Stimulated activated CD4-positive, alpha-beta T cell treated with anti-CD3 and anti-CD28 coated beads, Interleukin-2, amount 100 ng/mL, for 48 hours (primary cell): Measurements from ENCODE around the gene SLC24A4.
"Not testable (repeated sequence)": the region's sequence is repeated elsewhere in the genome, so short reads cannot be mapped to it uniquely, and the experiment has no call there.

Experiments used
- DNase-seq, 2 donors: peaks; one replicate each; pipeline ENCODE4 v3.0.0-alpha.2; 2020

The SLC24A4 gene

DNA sequence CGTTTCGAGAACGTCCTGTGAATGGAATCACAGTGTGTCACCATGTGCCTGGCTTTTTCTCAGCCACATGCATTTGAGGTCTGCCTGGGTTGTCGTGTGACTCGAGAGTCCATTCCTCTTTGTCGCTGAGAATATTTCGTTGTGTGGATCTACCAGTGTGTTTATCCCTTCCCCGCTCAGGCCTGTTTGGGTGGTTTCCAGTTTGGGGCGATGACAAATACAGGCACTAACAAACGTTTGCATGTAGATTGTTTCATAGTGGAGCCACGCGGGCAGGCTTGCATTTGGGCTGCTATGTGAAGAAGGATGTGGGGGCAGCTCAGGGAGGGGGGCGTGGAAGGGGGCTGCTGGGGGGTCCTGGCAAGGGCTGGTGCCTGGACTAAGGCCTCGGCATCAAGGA is 204.8 kb downstream of the SLC24A4 start:
- DNase-seq, result no peak

DNA sequence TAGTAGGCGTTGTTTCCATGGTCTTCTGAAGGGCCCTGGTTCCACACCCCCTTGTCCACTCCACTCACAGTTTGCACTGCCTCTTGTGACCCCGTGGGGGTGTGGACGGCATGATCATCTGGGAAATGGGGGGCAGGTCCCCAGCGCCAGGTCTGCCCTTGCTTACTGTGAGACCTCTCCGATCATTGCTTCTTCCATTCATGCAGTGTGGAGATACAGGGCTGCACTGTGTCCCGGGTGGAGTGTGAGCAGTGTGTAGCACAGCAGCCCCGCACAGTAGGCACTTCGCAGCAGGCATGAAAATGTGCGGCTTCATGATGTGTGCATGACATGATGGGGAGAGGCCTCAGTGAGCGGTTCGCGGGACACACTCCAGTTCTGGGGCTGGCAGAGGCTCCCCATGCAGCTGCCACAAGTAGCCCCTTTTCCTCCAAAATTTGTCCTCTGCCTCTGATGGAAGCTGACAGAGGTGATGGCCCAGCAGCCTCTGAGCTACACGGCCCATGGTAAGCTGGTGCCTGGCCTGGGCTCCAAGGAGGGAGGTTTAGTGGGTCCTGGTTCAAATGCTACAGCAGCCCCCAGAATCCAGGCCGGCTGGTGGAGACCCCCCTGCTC is 205.6 kb downstream of the SLC24A4 start:
- DNase-seq, result no peak

DNA sequence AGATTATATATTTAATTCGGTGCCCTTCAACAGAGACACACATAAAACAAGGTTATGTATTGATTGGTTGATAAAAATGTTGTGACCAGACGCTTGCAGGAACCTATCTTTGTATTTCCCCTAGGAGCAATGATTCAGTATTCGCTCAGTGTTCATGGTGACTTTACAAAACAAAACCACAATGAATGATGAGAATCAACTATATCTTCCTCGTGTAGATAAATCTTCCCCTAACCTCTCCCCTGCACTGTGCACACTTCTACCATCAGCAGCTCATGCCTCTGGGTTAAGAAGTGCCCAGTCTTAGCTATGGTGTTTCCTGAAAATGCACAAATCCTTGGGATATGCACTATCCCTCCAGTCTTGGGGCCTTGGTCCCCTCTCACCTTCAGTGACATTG is 206.9 kb downstream of the SLC24A4 start:
- no peak for DNase-seq

DNA sequence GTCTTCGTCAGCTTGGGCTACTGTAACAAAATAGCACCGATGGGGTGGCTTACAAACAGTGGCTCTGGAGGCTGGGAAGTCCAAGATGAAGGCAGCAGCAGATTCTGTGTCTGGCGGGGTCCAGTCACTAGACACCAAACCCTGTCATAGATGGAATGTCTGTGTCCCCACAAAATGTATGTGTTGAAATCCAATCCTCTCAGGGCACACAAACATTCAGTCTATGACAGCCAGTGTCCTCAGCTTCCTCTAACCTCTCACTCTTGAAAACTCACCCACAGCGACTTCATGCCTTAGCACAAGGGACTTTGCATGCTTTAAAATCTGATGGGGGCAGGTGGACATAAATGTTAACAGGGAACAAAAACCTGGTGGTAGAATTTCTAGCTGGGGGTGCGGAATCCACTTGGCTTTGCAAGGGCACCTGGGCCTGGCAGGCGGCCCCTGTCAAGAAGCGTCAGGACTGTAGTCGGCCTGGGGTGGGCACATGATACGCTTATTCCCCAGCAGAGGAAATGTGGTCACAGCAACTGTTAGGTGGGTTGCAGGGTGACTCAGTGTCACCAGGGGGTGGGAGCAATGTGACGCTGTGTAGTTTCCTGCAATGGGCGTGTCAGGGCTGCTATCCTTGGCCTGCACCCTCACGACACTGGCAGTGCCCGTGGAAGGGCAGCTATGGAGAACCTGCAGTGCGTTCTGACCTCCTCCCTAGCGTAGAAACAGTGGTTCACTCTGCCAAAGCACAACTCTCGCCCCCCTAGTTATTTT is 208.3 kb downstream of the SLC24A4 start:
- DNase-seq, result no peak

DNA sequence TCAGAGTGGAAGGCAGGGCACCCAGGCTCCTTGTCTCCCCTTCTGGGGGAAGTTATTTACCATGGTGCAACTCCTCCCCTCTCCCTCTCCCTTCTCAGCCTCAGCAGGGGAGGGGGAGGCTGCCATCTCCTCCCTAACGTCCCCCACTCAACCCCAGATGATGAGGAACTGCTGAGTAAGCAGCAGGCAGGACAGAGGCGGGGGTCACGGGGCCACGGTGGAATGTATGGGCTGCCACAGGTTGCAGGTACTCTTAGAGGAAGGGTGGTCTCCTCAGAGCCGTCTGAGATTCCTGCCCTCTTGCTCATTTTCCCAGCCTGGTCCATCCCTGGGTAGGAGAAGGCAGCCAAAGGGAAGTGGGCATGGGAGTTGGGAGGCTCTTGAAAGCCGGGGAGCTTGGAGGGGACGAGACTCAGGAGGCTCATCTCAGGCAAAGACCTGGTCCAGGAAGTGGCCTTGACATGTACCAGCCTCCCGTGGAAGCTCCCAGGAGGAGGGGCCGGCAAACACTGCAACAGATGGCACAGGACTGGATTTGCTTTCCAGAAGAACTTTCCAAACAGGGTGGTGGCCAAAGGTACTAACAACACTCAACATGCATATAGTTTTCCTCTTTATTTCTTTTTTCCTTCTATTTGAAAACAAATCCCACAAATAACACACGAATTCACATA is 209.7 kb downstream of the SLC24A4 start:
- DNase-seq, result no peak

DNA sequence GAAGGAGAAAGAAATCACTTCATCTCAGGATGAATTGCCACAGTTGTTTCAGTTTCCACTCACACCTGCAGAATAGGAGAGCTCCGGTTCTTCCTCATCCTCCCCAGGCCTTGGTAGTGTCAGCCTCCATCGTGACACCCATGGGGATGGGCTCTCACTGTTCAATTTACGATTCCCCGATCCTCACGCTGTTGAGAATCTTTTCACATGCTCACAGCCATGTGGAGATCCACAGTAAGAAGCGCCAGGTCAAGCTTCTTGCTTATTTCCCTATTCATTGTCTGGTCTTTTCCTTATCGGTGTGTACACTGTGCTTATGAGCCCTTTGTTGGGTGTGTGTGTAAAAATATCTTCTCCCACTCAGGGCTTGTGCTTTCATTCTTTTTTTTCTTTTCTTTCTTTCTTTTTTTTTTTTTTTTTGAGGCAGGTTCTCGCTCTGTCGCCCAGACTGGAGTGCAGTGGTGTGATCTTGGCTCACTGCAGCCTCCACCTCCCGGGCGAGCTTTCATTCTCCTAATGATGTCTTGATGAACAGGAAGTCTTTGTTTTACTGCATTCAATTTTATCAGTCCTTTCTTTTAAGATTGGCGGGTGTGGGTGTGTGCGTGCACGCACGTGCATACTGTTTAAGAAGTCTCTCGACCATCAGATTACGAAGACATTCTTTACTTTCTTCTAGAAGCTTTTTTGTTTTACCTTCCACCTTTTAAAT is 212.1 kb downstream of the SLC24A4 start:
- DNase-seq, result no peak

DNA sequence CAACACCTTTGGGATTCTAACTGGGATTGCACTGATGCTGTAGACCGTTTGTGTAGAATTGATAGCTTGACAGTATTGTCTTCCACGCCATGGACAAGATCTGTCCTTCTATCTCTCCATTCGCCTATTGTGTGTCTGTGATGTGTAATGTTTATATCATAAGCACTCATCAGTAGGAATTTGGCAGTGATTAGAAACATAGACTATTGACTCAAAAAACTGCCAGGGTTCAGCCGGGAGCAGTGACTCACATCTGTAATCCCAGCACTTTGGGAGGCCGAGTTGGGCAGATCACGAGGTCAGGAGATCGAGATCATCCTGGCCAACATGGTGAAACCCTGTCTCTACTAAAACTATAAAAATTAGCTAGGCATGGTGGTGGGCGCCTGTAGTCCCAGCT is 213.3 kb downstream of the SLC24A4 start:
- DNase-seq, result not testable (repeated sequence)

DNA sequence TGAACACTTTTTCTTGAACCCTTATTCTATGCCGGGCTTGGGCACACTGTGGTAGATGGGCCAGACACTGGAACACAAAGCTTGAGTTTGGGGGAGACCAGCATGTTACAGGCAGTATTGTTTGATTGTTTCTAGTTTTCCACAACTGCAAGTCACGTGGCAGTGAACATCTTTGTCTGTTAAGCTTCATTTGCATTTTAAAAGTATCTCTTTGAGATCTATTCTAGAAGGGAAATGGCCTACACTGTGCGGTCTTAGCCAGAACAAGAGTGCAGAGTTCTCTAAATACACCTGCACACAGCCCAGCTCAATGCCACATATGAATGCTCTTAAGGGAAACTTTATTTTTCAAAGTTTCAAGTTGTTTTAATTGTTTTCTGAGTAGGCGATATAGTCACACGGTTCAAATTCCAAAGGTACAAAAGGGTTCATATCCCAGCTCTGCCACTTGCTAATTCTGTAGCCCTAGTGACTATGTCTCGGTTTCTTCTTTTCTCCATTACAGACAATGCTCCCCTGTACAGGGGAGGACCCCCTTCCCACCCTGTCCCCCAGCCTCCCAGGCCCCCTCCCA is 215.5 kb downstream of the SLC24A4 start:
- DNase-seq, result no peak

DNA sequence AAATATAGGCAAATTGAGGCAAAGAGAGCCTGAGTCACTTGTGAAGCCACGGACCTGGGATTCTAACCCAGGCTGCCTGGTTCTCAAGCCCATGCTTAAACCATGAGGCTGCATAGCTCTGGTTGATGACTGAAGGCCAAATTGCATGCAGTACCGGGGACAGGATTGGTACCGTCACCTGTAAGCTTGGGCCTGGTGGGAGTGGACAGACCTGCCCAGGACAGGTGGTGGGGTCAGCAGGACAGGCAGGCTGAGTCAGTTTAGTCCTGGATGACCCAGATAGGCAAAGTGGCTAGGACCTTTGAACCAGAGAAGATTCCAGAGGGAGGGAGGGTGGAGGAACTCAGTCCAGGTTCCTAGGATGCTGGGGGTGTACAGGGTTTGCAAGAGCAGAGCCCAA is 216.5 kb downstream of the SLC24A4 start:
- DNase-seq, result no peak

DNA sequence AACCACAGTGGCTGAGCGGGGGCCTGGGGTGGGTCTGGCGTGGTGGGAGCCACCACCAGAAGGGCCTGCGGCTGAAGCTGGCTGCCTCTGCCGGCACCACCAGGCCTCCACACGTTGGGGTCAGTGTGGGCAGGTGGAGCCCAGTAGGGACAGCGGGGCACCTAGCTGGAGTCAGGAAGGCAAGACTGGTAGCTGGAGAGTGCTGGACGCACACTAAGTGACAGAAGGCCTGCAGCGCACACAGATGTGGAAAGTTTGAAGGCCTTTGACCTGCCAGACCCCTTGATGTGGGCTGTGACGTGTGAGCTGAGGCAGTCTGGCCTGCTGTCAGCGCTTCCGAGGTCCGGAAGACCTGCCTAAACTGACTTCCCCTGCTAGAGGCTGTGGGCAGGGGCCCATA is 216.9 kb downstream of the SLC24A4 start:
- DNase-seq, result no peak

DNA sequence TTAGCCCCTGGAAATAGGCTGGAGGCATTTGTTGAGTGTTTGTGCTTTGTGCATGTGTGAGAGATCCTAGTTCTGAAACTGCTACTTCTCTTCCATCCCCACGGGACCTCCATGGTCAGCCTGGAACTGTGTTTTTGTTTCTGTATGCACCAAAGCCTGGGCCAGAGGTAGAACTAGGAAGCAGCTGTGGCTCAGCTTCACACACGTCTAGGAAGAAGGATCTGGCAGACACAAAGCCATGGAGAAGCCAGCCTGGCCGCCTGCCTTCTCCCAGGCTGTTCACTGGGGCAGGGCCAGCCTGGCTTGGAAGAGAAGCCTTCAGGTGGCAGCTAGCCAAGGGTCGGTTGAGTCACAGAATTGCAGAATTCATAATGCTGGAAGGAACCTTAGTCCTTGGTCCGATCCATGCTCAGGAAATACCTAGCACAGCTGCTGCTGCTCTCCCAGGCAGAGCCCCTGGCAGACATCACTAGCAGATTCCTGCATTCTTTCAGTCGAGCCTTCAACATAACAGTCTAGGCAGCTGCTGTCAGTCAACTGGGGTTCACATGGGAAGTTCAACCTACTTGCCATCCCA is 217.6 kb downstream of the SLC24A4 start:
- DNase-seq, result no peak

DNA sequence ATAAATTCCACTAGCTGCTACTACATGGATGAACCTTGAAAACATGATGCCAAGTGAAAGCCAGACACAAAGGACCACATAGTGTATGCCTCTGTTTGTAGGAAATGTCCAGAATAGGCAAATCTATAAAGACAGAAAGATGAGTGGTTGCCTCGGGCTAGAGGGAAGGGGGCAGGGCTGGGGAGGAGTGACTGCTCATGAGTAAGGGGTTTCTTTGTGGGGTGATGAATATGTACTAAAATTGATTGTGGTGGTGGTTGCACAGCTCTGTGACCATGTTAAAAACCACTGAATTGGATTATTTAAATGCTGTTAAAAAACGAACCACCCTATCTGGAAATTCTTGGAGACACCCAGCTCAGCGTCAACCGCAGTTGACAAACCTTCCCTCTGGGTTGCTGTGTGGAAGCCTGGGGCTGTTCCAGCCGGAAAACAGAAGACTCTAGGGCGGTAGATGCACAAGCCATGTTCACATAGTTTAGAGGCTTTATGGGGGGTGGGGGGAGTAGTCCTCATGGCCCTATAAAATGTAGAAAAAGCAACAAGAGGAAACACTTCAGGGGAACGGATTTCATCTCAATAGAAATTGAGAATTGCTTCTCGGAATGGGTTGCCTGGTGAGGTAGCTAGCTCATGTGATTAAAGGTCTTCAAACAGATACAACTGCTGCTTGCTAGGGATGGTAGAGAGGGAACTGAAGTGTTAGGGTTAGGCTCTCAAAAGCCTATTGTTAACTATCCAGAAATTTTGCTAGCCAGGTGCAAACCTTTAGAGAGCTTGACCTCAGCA is 220.0 kb downstream of the SLC24A4 start:
- DNase-seq, result no peak

DNA sequence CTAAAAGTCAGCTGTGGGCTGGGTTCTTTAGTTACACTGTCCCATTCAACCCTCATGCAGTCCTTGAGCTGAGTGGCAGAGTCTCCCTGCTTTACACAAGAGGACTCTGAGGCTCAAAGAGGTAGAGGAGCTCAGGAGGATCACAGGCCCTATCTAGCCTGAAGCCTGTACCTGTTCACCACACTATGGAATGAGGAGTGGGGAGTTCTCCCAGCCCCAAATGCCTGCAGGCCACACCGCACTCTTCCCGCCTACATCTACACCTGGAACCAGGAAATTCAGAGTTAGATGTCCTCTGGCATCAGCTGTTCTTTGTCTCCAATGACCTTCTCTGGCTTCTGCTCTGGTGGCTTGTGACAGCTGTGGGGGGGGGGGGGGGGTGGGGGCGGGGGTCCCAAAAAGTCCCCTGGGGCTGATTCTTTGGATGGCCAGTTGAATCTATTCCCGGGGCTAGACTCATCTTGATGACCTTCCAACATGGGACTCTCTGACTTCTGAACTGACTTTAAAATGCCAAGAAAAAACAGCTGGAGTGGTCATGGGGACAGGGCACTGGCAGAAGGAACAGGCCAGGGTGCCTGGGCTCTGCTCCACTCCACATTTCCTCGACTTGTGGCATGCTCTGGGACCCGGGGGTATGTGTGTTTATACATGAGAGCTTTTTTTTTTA is 221.2 kb downstream of the SLC24A4 start:
- no peak for DNase-seq

DNA sequence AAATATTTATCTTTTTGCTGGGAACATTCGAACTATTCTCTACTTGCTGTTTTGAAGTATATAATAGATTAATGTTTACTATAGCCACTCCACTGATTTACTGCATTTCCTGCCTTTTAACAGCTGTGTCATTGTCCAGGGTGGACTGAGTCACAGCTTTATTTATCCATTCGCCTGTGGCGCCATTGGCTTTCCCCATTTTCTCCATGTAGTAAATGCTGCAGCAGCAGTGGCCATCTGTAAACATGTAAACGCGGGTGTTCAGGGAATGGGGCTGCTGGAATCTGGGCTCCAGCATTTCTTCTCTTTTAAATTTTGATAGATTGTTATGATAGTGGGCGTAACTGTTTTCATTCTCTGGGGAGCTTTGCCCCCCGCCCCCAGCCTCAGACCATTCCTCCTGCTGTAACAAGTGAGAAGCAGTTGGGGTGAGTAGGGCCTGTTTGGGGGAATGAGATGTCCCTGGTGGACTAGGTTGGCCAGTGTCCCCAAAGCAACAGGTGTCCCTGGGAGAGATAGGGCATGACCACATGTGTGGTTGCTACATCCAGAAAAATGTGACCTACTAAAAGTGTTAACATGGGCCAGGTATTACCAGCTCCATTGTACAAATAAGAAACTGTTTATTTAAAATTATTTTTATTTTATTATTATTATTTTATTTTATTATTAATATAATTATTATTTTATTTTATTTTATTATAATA is 223.5 kb downstream of the SLC24A4 start:
- DNase-seq, result no peak

DNA sequence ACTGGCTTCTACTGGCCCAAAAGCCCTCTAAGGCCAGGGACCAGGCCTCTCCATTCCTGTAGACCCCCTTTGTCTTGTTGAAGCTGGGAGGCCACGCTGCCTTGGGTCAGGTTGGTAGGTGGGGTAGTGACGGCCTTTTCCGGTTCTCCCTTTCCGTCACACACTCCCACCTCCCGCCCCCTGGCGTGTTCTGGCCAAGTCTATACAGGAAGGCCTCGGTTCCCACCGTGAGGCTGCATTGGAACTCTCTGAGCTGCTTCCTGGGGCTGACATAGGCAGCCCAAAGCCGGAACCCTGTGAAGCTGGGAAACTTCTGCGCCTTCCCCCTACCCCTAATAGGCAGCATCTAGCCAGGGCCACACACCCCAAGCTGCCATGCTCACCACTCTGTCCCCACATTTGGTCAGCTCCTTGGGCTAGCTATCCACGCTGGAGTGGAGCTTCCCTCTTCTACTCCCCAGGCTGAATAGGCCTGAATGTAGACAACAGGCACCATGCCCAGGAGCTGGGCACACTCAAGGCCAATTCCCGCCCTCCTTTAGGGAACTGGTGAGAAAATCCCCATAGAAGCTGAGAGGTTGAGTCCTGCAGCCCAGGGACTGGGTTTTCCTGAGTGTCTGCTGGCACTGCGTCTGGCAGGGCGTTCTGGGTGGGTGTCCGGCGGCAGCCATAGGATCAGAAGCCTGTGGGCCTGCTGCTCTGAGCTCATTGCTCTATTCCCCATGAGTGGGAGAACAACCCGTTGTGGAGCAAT is 226.3 kb downstream of the SLC24A4 start:
- DNase-seq, result no peak

DNA sequence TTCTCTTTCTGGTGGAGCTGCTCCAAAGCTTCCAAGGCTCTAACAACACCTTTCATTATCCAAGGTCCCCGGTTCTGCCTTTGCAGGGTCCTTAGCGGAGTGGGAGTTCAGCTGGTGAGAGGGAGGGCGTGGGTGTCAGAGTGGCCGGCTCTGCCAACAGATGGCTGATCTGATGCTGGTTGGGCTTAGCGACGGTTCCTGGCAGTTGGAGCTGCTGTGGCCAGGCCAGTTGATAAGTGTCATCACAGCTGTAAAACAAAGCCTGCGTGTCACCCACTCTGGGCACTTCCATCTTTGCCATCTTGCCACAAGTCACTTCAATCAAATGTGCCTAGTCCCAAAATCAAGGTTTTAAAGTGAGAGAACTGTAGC is 226.9 kb downstream of the SLC24A4 start:
- DNase-seq, result no peak
